Mucosa of gallbladder (tissue), 1 donor: Measurements from ENCODE around the gene YJEFN3. TPM values are rescaled to one million over a fixed set of nuclear protein-coding genes. Genes with fewer than 3 reads are reported as not detected.

Experiments used
- DNase-seq: peaks from one replicate; pipeline ENCODE4 v3.0.0-alpha.2; 2020; ENCODE audit warnings: low spot score
- total RNA-seq: library from RNA; stranded (reverse); gene quantifications from one replicate; pipeline ENCODE4 v1.2.1, GENCODE V29; 2021
- donor health status: DM: no; HTN: no; CAD: no.

Gene YJEFN3
- total RNA-seq, 1 donor from 2014 or later = 8.9 TPM

DNA sequence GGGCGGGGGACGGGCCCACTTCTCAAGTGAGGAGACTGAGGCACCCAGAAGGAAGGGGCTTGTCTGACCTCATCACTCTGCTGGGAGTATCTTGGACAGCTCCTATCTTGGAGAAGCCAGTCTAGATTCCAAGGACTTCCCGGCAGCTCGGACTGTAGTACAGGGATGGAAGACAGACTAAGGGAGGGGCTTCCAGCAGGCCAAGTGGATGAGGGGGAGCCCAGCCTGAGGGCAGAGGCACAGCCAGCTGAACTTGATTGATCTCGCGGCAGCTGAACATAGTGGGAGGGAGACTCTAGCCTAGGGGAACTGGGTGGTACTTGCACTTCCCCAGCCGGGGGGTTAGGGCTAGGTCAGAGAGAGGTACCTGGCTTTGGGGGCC is 10.1 kb downstream of the YJEFN3 start:
- no peak for DNase-seq

DNA sequence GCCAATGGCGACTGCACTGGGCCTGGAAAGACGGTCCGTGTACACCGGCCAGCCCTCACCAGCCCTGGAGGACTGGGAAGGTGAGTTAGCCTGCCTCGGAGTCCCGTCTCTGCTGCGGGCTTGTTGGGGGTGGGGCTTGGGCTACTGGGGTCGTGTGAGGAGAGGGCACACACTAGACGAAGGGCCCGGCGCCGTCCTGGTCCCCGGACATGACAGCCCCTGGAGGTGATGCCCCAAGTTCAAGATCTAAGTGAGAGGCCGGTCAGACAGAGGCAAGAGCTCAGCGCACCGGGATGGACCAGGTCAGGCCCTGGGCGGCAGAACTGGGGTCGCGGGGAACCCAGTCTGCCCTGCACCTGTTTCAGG is 11.0 kb downstream of the YJEFN3 start:
- DNase-seq = no peak

DNA sequence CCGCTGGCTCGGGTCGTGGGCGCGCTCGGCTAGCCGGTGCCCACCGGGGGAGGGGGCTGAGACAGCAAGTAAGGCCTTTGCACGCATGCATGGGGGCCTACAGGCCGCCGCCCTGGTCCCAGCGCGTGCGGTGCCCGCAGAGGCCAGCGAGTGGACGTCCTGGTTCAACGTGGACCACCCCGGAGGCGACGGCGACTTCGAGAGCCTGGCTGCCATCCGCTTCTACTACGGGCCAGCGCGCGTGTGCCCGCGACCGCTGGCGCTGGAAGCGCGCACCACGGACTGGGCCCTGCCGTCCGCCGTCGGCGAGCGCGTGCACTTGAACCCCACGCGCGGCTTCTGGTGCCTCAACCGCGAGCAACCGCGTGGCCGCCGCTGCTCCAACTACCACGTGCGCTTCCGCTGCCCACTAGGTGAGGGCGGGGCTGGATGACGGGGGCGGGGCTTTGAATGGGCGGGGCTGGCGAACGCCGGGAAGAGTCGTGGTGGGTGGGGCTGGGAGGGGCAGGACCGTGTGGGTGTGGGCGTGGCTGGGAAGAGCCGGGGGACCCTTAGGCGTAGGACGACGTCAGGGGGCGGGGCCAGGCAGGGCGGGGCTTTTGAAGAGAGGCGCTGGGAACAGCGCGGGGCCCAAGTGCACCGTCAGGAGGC is 11.5 kb downstream of the YJEFN3 start:
- peak; percentile 79 for DNase-seq

GRCh38 chr19:19540715-19541515 is 12.2 kb downstream of the YJEFN3 start:
- peak; percentile 28 for DNase-seq

GRCh38 chr19:19541616-19542015 is 12.9 kb downstream of the YJEFN3 start:
- no peak for DNase-seq

DNA sequence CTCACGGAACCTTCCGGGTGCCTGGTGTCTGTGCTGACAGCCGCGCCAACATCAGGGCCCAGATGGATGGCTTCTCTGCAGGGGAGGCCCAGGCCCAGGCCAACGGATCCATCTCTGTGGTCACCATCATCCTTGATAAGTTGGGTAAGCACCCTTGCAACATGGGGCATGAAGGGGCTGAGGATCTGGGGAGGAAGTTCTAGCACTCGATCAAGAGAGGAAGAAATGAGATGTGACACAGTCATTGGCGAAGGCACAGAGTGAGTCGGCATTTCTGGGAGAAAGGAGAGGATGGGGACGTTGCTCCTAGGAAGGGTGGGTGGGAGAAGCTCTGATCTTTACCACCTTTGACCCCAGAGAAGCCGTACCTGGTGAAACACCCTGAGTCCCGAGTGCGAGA is 13.8 kb downstream of the YJEFN3 start:
- no peak for DNase-seq

GRCh38 chr19:19543101-19543500 is 14.4 kb downstream of the YJEFN3 start:
- no peak for DNase-seq

DNA sequence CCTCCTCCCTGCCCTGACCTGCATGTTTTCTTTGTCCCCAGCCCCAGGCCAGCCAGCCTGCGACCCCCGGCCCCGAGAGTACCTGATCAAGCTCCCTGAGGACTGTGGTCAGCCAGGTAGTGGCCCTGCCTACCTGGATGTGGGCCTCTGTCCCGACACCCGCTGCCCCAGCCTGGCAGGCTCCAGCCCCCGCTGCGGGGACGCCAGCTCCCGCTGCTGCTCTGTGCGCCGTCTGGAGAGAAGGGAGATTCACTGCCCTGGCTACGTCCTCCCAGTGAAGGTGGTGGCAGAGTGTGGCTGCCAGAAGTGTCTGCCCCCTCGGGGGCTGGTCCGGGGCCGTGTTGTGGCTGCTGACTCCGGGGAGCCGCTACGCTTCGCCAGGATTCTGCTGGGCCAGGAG is 14.9 kb downstream of the YJEFN3 start:
- DNase-seq = no peak

DNA sequence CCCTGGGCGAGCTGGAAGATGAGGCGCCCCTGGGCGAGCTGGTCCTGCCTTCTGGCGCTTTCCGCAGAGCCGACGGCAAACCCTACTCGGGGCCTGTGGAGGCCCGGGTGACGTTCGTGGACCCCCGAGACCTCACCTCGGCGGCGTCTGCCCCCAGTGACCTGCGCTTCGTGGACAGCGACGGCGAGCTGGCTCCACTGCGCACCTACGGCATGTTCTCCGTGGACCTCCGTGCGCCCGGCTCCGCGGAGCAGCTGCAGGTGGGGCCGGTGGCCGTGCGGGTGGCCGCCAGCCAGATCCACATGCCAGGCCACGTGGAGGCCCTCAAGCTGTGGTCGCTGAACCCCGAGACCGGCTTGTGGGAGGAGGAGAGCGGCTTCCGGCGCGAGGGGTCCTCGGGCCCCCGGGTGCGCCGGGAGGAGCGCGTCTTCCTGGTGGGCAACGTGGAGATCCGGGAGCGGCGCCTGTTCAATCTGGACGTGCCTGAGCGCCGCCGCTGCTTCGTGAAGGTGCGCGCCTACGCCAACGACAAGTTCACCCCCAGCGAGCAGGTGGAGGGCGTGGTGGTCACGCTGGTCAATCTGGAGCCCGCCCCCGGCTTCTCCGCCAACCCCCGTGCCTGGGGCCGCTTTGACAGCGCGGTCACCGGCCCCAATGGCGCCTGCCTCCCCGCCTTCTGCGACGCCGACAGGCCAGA is 15.7 kb downstream of the YJEFN3 start:
- no peak for DNase-seq

- DNase-seq = no peak
These were observed 16.4 kb downstream of the YJEFN3 start for GRCh38 chr19:19544954-19545591.

DNA sequence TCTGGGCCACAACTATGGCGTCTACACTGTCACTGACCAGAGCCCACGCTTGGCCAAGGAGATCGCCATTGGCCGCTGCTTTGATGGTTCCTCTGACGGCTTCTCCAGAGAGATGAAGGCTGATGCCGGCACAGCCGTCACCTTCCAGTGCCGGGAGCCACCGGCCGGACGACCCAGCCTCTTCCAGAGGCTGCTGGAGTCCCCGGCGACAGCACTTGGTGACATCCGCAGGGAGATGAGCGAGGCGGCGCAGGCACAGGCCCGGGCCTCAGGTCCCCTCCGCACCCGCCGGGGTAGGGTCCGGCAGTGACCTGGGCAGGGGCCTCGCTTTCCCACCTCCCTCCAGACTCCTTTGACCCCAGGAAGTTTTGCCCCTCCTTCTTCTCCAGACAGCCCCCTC is 17.0 kb downstream of the YJEFN3 start:
- DNase-seq = no peak

- no peak for DNase-seq
These were observed 18.0 kb downstream of the YJEFN3 start for GRCh38 chr19:19546751-19547162.

- DNase-seq = no peak
These were observed 19.1 kb downstream of the YJEFN3 start for GRCh38 chr19:19547674-19548336.

DNA sequence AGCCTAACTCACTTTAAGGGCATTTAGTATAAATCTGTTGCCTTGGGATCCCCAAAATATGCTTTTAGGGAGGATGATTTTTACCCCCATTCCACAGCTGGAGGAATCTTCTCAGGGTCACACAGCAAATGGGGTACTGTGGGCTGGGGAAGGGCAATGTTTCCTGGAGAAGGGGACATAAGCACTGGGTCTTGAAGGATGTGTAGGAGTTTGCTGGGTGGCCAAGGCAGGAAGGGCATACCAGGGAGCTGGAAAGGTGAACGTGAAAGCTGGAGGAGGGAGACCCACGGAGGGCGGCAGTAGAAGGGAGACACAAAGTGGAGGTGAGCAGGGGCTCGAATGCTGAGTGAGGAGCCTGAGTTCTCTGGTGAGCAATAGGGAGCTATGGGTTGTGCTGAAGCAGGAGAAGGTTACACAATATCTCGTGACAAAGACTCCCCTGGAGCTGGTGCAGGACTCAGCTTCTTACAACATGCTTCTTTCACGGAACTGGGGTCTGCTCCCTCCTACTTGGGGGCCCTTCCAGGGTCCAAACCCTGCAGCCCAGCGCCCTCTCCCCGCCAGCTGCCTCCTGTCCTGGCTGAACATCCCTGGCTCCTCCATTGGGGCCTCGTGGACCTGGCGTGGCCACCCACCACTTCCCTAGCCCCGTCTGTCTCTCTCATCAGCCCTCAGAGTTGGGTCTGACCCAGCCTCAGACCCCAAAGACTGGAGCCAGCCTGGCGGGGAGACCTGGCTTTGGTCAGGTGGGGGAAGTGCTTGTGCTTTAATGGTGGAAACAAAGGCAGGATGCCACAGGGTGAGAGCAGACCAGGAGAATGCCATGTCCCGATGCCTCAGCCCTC is 20.4 kb downstream of the YJEFN3 start:
- DNase-seq = no peak

- DNase-seq = no peak
These were observed 21.2 kb downstream of the YJEFN3 start for GRCh38 chr19:19549804-19550464.

DNA sequence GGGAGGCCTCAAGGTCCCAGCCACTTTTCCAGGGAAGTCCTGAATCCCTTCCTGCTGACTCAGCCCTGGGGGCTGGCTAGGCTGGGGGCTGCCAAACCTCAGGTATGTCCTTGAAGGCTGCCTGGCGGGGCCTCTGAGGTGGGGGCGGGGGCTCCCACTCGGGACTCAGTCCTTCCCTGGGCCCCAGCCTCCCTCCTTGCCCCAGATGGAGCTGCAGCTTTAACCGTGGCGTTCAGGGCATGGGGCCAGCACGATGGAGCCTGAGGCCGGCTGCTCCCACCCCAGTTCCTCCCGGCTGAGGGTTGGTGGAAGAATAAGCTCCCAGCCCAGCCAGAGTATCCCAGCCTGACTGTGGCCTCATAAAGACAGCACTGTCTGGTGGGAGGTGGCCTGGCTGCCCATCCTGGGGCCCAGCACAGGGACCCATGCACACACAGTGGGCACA is 21.8 kb downstream of the YJEFN3 start:
- DNase-seq = no peak

GRCh38 chr19:19550972-19551852 is 22.5 kb downstream of the YJEFN3 start:
- DNase-seq = no peak

- DNase-seq = no peak
These were observed 23.1 kb downstream of the YJEFN3 start for GRCh38 chr19:19551853-19552192.

DNA sequence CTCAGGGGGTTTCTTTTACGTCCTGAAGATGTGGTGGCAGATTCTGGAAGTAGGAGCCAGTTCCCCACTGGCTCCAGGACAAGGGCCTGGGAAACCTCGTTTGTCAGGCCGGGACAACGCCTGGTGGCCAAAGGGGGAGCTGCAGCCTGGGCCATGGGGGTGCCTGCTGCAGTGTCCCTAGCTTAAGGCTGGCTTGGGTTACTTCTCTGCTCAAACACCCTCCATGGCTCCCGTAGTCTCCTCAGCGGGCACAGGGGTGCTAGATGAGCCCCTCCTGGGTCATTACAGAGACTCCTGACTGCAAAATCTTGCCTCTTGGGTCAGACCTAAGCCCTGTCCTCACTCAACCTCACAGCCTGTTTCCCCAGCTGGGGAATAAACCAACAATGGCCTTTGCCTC is 24.1 kb downstream of the YJEFN3 start:
- no peak for DNase-seq
